ENCODE data around the gene MAB21L1. TPM values are rescaled to one million over a fixed set of nuclear protein-coding genes. Genes with fewer than 3 reads are reported as not detected.

The MAB21L1 gene
- total RNA-seq, 1 experiment from 2014 or later, result not detected

- ChIA-PET CTCF (no interaction called here), POLR2A (no interaction called here)
- H3K4me3 ChIP-seq (ENCODE audit: low read depth in 2 of 2, low read length in 2 of 2), result no peak overlapping the region
- ATAC-seq (no peak), DNase-seq (ENCODE audit: low read depth, low spot score) (no peak)
- H3K4me1 ChIP-seq (ENCODE audit: control insufficient read depth, insufficient read depth, low read length), result no peaks in the 10 kb centered on the region
- TF ChIP-seq, protein P1, sequence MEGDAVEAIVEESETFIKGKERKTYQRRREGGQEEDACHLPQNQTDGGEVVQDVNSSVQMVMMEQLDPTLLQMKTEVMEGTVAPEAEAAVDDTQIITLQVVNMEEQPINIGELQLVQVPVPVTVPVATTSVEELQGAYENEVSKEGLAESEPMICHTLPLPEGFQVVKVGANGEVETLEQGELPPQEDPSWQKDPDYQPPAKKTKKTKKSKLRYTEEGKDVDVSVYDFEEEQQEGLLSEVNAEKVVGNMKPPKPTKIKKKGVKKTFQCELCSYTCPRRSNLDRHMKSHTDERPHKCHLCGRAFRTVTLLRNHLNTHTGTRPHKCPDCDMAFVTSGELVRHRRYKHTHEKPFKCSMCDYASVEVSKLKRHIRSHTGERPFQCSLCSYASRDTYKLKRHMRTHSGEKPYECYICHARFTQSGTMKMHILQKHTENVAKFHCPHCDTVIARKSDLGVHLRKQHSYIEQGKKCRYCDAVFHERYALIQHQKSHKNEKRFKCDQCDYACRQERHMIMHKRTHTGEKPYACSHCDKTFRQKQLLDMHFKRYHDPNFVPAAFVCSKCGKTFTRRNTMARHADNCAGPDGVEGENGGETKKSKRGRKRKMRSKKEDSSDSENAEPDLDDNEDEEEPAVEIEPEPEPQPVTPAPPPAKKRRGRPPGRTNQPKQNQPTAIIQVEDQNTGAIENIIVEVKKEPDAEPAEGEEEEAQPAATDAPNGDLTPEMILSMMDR (IDR thresholded peaks at IDR 0.05), result no peak
- TF ChIP-seq SIN3A (IDR thresholded peaks at IDR 0.05; ENCODE audit: borderline replicate concordance, insufficient read depth, low read depth, low read length) (no peak), POLR2AphosphoS5 (IDR thresholded peaks at IDR 0.05; ENCODE audit: low read depth, low read length) (no peak), TCF7L2 (IDR thresholded peaks at IDR 0.05; ENCODE audit: low read depth, low read length) (no peak)
- TF ChIP-seq, protein P2, sequence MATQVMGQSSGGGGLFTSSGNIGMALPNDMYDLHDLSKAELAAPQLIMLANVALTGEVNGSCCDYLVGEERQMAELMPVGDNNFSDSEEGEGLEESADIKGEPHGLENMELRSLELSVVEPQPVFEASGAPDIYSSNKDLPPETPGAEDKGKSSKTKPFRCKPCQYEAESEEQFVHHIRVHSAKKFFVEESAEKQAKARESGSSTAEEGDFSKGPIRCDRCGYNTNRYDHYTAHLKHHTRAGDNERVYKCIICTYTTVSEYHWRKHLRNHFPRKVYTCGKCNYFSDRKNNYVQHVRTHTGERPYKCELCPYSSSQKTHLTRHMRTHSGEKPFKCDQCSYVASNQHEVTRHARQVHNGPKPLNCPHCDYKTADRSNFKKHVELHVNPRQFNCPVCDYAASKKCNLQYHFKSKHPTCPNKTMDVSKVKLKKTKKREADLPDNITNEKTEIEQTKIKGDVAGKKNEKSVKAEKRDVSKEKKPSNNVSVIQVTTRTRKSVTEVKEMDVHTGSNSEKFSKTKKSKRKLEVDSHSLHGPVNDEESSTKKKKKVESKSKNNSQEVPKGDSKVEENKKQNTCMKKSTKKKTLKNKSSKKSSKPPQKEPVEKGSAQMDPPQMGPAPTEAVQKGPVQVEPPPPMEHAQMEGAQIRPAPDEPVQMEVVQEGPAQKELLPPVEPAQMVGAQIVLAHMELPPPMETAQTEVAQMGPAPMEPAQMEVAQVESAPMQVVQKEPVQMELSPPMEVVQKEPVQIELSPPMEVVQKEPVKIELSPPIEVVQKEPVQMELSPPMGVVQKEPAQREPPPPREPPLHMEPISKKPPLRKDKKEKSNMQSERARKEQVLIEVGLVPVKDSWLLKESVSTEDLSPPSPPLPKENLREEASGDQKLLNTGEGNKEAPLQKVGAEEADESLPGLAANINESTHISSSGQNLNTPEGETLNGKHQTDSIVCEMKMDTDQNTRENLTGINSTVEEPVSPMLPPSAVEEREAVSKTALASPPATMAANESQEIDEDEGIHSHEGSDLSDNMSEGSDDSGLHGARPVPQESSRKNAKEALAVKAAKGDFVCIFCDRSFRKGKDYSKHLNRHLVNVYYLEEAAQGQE (IDR thresholded peaks at IDR 0.05; ENCODE audit: insufficient read depth in 1 of 2, low read depth in 2 of 2, low read length in 1 of 2), result no peak
- no peaks in the 10 kb centered on the region for H3K27me3 ChIP-seq (ENCODE audit: control insufficient read depth, insufficient read depth, low read length)
- no peak overlapping the region for H3K27ac ChIP-seq (ENCODE audit: low read length)
- in situ Hi-C loops (cut with HindIII; ENCODE audit: low pct_unique_long_range_greater_than_20kb, low sequenced_read_pairs), result no loop called here
- H3K9me3 ChIP-seq (ENCODE audit: control insufficient read depth, insufficient read depth, low read depth, low read length), result no peaks in the 10 kb centered on the region
- intact Hi-C loops (cut with micrococcal nuclease; ENCODE audit: unreplicated experiment), result no loop called here
- BruUV-seq (replicated peaks), result no TSS peak
- H3K36me3 ChIP-seq (ENCODE audit: control insufficient read depth, insufficient read depth, low read length), result no peaks in the 10 kb centered on the region
Observed at GRCh38 chr13:35499196-35499662, 22.7 kb upstream of the MAB21L1 start.

GRCh38 chr13:35498231-35498630 lies 21.7 kb upstream of the MAB21L1 start:
- Histone ChIP-seq H3K27me3 (ENCODE audit: control insufficient read depth, insufficient read depth, low read length) (no peaks in the 10 kb centered on the region), H3K4me3 (ENCODE audit: low read depth in 2 of 2, low read length in 2 of 2) (no peak overlapping the region), H3K4me1 (ENCODE audit: control insufficient read depth, insufficient read depth, low read length) (no peaks in the 10 kb centered on the region), H3K27ac (ENCODE audit: low read length) (no peak overlapping the region), H3K36me3 (ENCODE audit: control insufficient read depth, insufficient read depth, low read length) (no peaks in the 10 kb centered on the region), H3K9me3 (ENCODE audit: control insufficient read depth, insufficient read depth, low read depth, low read length) (no peaks in the 10 kb centered on the region)
- in situ Hi-C loops (cut with HindIII; ENCODE audit: low pct_unique_long_range_greater_than_20kb, low sequenced_read_pairs), result no loop called here
- ATAC-seq (no peak), DNase-seq (ENCODE audit: low read depth, low spot score) (no peak)
- TF ChIP-seq, protein P1 (IDR thresholded peaks at IDR 0.05), result no peak
- TF ChIP-seq TCF7L2 (IDR thresholded peaks at IDR 0.05; ENCODE audit: low read depth, low read length) (no peak), POLR2AphosphoS5 (IDR thresholded peaks at IDR 0.05; ENCODE audit: low read depth, low read length) (no peak), SIN3A (IDR thresholded peaks at IDR 0.05; ENCODE audit: borderline replicate concordance, insufficient read depth, low read depth, low read length) (no peak)
- TF ChIP-seq, protein P2 (IDR thresholded peaks at IDR 0.05; ENCODE audit: insufficient read depth in 1 of 2, low read depth in 2 of 2, low read length in 1 of 2), result no peak
- ChIA-PET CTCF (no interaction called here), POLR2A (no interaction called here)
- intact Hi-C loops (cut with micrococcal nuclease; ENCODE audit: unreplicated experiment), result no loop called here
- BruUV-seq (replicated peaks), result no TSS peak

Measured in Panc1 (cell line).